Measurements from ENCODE around the gene CKAP2L. TPM values are rescaled to one million over a fixed set of nuclear protein-coding genes. Genes with fewer than 3 reads are reported as not detected.

Gene CKAP2L
- polyA plus RNA-seq, 1 donor from 2014 or later = 0.78 TPM

GRCh38 chr2:112812318-112813267 is 48.2 kb upstream of the CKAP2L start:
- H3K36me3 ChIP-seq (ENCODE audit: insufficient read depth, low read length) = no peaks in the 10 kb centered on the region
- H3F3A ChIP-seq (ENCODE audit: insufficient read depth, low read length, poor library complexity, severe bottlenecking) = no peaks in the 10 kb centered on the region
- H3K27ac ChIP-seq (ENCODE audit: low read length) = no peak overlapping the region
- H4K20me1 ChIP-seq (ENCODE audit: insufficient read depth) = no peaks in the 10 kb centered on the region
- no peaks in the 10 kb centered on the region for H3K27me3 ChIP-seq (ENCODE audit: insufficient read depth, low read depth, low read length)
- TF ChIP-seq TAF1 (IDR thresholded peaks at IDR 0.05; ENCODE audit: low read depth) (no peak), CTCF (IDR thresholded peaks at IDR 0.05; ENCODE audit: poor library complexity, severe bottlenecking) (no peak), RAD21 (conservative IDR thresholded peaks at IDR 0.05) (no peak), POLR2AphosphoS5 (IDR thresholded peaks at IDR 0.05) (no peak)
- H3K4me2 ChIP-seq (ENCODE audit: low read length) = no peak overlapping the region
- H3K79me2 ChIP-seq (replicated peaks; ENCODE audit: insufficient read depth, low read length) = no peaks in the 10 kb centered on the region
- no peak overlapping the region for H3K4me3 ChIP-seq (ENCODE audit: low read length)
- H3K9ac ChIP-seq (ENCODE audit: low read length) = no peak overlapping the region
- H2AFZ ChIP-seq (ENCODE audit: low read depth, low read length) = no peak overlapping the region
- no peaks in the 10 kb centered on the region for H3K9me2 ChIP-seq (ENCODE audit: insufficient read depth, low read length)
- no peaks in the 10 kb centered on the region for H3K9me3 ChIP-seq (ENCODE audit: low read length)

- Histone ChIP-seq H4K20me1 (ENCODE audit: insufficient read depth) (no peaks in the 10 kb centered on the region), H3K36me3 (ENCODE audit: insufficient read depth, low read length) (no peaks in the 10 kb centered on the region), H3F3A (ENCODE audit: insufficient read depth, low read length, poor library complexity, severe bottlenecking) (no peaks in the 10 kb centered on the region), H3K9me2 (ENCODE audit: insufficient read depth, low read length) (no peaks in the 10 kb centered on the region), H2AFZ (ENCODE audit: low read depth, low read length) (no peak overlapping the region), H3K9ac (ENCODE audit: low read length) (no peak overlapping the region), H3K27ac (ENCODE audit: low read length) (no peak overlapping the region), H3K79me2 (replicated peaks; ENCODE audit: insufficient read depth, low read length) (no peaks in the 10 kb centered on the region), H3K27me3 (ENCODE audit: insufficient read depth, low read depth, low read length) (no peaks in the 10 kb centered on the region), H3K9me3 (ENCODE audit: low read length) (no peaks in the 10 kb centered on the region), H3K4me2 (ENCODE audit: low read length) (no peak overlapping the region), H3K4me3 (ENCODE audit: low read length) (no peak overlapping the region)
- TF ChIP-seq MXI1 (conservative IDR thresholded peaks at IDR 0.05; ENCODE audit: poor library complexity, severe bottlenecking) (no peak), CTCF (IDR thresholded peaks at IDR 0.05; ENCODE audit: poor library complexity, severe bottlenecking) (no peak), EP300 (conservative IDR thresholded peaks at IDR 0.05; ENCODE audit: poor library complexity, severe bottlenecking) (no peak), REST (IDR thresholded peaks at IDR 0.05; ENCODE audit: borderline replicate concordance) (no peak), RAD21 (conservative IDR thresholded peaks at IDR 0.05) (no peak), EZH2 (IDR thresholded peaks at IDR 0.05; ENCODE audit: borderline replicate concordance, insufficient read depth, low read length, poor library complexity, severe bottlenecking) (no peak), TAF1 (IDR thresholded peaks at IDR 0.05; ENCODE audit: low read depth) (no peak), SMC3 (conservative IDR thresholded peaks at IDR 0.05; ENCODE audit: poor library complexity) (no peak), POLR2AphosphoS5 (IDR thresholded peaks at IDR 0.05) (no peak)
Observed at GRCh38 chr2:112811841-112812306, 47.5 kb upstream of the CKAP2L start.
